ENCODE measurements around the gene SLC25A44.
"Not testable (repeated sequence)": the region's sequence is repeated elsewhere in the genome, so short reads cannot be mapped to it uniquely, and the experiment has no call there.

SLC25A44 gene

DNA sequence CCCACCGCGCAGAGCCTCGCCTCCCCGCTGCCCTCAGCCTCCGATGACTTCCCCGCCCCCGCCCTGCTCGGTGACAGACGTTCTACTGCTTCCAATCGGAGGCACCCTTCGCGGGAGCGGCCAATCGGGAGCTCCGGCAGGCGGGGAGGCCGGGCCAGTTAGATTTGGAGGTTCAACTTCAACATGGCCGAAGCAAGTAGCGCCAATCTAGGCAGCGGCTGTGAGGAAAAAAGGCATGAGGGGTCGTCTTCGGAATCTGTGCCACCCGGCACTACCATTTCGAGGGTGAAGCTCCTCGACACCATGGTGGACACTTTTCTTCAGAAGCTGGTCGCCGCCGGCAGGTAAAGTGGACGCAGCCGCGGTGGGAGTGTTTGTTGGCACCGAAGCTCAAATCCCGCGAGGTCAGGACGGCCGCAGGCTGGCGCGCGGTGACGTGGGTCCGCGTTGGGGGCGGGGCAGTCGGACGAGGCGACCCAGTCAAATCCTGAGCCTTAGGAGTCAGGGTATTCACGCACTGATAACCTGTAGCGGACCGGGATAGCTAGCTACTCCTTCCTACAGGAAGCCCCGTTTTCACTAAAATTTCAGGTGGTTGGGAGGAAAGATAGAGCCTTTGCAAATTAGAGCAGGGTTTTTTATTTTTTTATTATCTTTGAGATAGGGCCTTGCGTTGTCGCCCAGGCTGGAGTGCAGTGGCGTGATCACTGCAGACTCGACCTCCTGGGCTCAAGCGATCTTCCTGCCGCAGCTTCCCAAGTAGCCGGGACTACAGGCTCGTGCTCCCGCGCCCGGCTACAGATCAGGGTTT is 19.1 kb downstream of the SLC25A44 start, which contains the start of gene PMF1:
Gene PMF1, plus strand, starts transcription at position 175 of the 811 bp plus-strand sequence. Its CDS starts 9 bp downstream, at position 184.
- Histone ChIP-seq H3K27me3 (ENCODE audit: insufficient read depth, poor library complexity, severe bottlenecking) (no peaks in the 10 kb centered on the region), H3K27ac (ENCODE audit: poor library complexity, severe bottlenecking) (peak within 1 kb of the TSS; percentile 75), H3K4me1 (ENCODE audit: insufficient read depth, poor library complexity, severe bottlenecking) (peaks cover 17% of the 10 kb centered on the region), H3K4me3 (ENCODE audit: severe bottlenecking) (peak within 1 kb of the TSS; percentile 62), H3K9me3 (ENCODE audit: severe bottlenecking) (no peaks in the 10 kb centered on the region), H3K36me3 (ENCODE audit: low read depth) (peaks cover 12% of the 10 kb centered on the region)
- ATAC-seq (ENCODE audit: low read depth) (peak; percentile 96), DNase-seq (ENCODE audit: low spot score) (peak; percentile 98)
- TF ChIP-seq, protein P1, sequence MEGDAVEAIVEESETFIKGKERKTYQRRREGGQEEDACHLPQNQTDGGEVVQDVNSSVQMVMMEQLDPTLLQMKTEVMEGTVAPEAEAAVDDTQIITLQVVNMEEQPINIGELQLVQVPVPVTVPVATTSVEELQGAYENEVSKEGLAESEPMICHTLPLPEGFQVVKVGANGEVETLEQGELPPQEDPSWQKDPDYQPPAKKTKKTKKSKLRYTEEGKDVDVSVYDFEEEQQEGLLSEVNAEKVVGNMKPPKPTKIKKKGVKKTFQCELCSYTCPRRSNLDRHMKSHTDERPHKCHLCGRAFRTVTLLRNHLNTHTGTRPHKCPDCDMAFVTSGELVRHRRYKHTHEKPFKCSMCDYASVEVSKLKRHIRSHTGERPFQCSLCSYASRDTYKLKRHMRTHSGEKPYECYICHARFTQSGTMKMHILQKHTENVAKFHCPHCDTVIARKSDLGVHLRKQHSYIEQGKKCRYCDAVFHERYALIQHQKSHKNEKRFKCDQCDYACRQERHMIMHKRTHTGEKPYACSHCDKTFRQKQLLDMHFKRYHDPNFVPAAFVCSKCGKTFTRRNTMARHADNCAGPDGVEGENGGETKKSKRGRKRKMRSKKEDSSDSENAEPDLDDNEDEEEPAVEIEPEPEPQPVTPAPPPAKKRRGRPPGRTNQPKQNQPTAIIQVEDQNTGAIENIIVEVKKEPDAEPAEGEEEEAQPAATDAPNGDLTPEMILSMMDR (IDR thresholded peaks at IDR 0.05; ENCODE audit: poor library complexity, severe bottlenecking): no peak

DNA sequence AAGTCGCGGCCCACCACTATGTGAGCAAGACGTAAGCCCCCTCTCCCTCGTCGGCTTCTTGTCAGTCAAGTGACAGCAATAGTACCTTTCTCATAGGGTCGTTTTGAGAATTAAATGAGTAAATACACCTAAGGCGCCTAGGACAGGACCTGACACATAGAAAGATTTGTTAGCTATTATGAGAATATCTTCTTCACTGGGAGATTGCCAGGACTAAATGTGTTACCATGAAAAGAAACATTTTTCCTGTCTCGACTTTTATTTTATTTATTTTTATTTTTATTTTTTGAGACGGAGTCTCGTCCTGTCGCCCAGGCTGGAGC is 19.7 kb downstream of the SLC25A44 start:
- ATAC-seq (ENCODE audit: low read depth): no peak

DNA sequence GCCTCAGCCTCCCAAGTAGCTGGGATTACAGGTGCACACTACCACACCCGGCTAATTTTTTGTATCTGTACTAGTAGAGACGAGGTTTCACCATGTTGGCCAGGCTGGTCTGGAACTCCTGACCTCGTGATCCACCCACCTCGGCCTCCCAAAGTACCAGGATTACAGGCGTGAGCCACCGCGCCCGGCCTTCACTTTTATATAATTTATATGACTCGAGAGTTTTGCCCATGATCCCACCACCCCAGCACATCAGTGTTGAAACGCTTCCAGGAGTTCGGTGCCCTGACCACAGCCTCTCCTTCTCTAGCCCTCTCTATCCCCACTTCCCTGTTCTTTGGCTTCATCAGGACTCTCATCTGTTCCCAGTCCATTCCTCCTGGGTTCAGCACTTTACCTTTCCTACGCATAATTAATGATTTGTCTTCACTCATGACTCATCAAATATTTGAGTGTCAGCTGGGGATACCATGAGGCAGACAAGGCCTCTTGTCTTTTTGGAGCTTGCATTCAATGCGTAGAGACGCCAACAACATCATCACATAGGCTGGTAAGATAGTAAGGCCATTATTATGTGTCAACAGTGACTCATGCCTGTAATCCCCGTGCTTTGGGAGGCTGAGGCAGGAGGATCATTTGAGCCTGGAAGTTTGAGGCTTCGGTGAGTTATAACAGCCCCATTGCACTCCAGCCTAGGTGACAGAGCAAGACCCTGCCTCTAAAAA is 20.3 kb downstream of the SLC25A44 start:
- Histone ChIP-seq H3K36me3 (ENCODE audit: low read depth) (peaks cover 9% of the 10 kb centered on the region), H3K4me3 (ENCODE audit: severe bottlenecking) (peak overlapping the region; percentile 62), H3K27me3 (ENCODE audit: insufficient read depth, poor library complexity, severe bottlenecking) (no peaks in the 10 kb centered on the region), H3K27ac (ENCODE audit: poor library complexity, severe bottlenecking) (peak overlapping the region; percentile 75), H3K4me1 (ENCODE audit: insufficient read depth, poor library complexity, severe bottlenecking) (peaks cover 20% of the 10 kb centered on the region), H3K9me3 (ENCODE audit: severe bottlenecking) (no peaks in the 10 kb centered on the region)
- ATAC-seq (ENCODE audit: low read depth) (peak; percentile 9; the same call in 2 of the 3 replicates), DNase-seq (ENCODE audit: low spot score) (no peak)
- TF ChIP-seq, protein P1 (IDR thresholded peaks at IDR 0.05; ENCODE audit: poor library complexity, severe bottlenecking): no peak

More for the DNA sequence above, 19.7 kb downstream of the SLC25A44 start:
- Histone ChIP-seq H3K36me3 (ENCODE audit: low read depth) (peaks cover 11% of the 10 kb centered on the region), H3K4me3 (ENCODE audit: severe bottlenecking) (peak overlapping the region; percentile 62), H3K9me3 (ENCODE audit: severe bottlenecking) (no peaks in the 10 kb centered on the region), H3K4me1 (ENCODE audit: insufficient read depth, poor library complexity, severe bottlenecking) (peaks cover 20% of the 10 kb centered on the region), H3K27ac (ENCODE audit: poor library complexity, severe bottlenecking) (peak overlapping the region; percentile 75), H3K27me3 (ENCODE audit: insufficient read depth, poor library complexity, severe bottlenecking) (no peaks in the 10 kb centered on the region)
- TF ChIP-seq, protein P1 (IDR thresholded peaks at IDR 0.05; ENCODE audit: poor library complexity, severe bottlenecking): no peak
- DNase-seq (ENCODE audit: low spot score): no peak

DNA sequence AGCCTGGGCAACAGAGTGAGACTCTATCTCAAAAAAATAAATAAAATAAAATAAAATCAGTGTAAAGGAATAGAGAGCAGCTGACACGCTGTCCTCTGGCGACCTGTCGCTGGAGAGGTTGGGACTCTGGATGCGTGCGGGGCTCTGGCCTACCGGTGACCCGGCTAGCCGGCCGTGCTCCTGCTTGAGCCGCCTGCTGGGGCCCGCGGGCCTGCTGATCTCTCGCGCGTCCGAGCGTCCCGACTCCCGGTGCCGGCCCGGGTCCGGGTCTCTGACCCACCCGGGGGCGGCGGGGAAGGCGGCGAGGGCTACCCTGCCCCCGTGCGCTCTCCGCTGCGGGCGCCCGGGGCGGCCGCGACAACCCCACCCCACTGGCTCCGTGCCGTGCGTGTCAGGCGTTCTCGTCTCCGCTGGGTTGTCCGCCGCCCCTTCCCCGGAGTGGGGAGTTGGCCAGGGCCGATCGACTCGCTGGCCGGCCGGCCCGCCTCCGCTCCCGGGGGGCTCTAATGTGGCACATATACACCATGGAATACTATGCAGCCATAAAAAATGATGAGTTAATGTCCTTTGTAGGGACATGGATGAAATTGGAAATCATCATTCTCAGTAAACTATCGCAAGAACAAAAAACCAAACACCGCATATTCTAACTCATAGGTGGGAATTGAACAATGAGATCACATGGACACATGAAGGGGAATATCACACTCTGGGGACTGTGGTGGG is 22.6 kb downstream of the SLC25A44 start:
- not testable (repeated sequence) for H3K4me3 ChIP-seq (ENCODE audit: severe bottlenecking); H3K27me3 ChIP-seq (ENCODE audit: insufficient read depth, poor library complexity, severe bottlenecking); H3K9me3 ChIP-seq (ENCODE audit: severe bottlenecking); ATAC-seq (ENCODE audit: low read depth); DNase-seq (ENCODE audit: low spot score)
- H3K36me3 ChIP-seq (ENCODE audit: low read depth): peaks cover 21% of the 10 kb centered on the region
- peak overlapping the region; percentile 62 for H3K27ac ChIP-seq (ENCODE audit: poor library complexity, severe bottlenecking)
- peaks cover 20% of the 10 kb centered on the region for H3K4me1 ChIP-seq (ENCODE audit: insufficient read depth, poor library complexity, severe bottlenecking)

DNA sequence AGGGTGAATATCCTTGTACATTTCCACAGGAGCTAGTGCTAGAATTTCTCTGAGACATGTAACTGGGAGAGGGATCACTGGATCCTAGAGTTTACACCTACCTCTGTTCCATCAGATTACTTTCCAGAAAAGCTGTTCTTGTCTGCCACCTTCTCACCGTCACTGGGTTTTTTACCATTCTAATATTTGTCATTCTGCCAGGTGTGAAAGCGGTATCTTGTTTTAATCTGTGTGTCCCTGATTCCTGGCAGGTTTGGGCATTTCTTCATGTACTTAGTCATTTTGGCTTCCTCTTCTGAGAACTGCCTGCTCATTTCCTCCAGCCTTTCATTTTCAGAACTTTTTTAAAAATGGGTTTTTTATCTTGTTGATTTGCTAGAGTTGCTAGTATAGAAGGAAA is 24.0 kb downstream of the SLC25A44 start:
- no peak; the same call in 2 of the 3 replicates for ATAC-seq (ENCODE audit: low read depth)

More for the DNA sequence above, 24.0 kb downstream of the SLC25A44 start:
- Histone ChIP-seq H3K36me3 (ENCODE audit: low read depth) (peaks cover 29% of the 10 kb centered on the region), H3K9me3 (ENCODE audit: severe bottlenecking) (no peaks in the 10 kb centered on the region), H3K4me1 (ENCODE audit: insufficient read depth, poor library complexity, severe bottlenecking) (peaks cover 20% of the 10 kb centered on the region), H3K27ac (ENCODE audit: poor library complexity, severe bottlenecking) (peak overlapping the region; percentile 62), H3K27me3 (ENCODE audit: insufficient read depth, poor library complexity, severe bottlenecking) (no peaks in the 10 kb centered on the region), H3K4me3 (ENCODE audit: severe bottlenecking) (no peak overlapping the region)
- TF ChIP-seq, protein P1 (IDR thresholded peaks at IDR 0.05; ENCODE audit: poor library complexity, severe bottlenecking): no peak
- no peak for DNase-seq (ENCODE audit: low spot score)
